GM12873 (cell line): ENCODE measurements around the gene CRTC1.

Experiments
- CTCF ChIP-seq: IDR thresholded peaks from 2 replicates; pipeline ENCODE4 v1.5.1; 2012; ENCODE audit warnings: low read depth, mild to moderate bottlenecking, moderate library complexity, low read length, control low read depth; ENCODE audit not compliant: insufficient read depth; ENCODE audit errors: missing control alignments

The CRTC1 gene

DNA sequence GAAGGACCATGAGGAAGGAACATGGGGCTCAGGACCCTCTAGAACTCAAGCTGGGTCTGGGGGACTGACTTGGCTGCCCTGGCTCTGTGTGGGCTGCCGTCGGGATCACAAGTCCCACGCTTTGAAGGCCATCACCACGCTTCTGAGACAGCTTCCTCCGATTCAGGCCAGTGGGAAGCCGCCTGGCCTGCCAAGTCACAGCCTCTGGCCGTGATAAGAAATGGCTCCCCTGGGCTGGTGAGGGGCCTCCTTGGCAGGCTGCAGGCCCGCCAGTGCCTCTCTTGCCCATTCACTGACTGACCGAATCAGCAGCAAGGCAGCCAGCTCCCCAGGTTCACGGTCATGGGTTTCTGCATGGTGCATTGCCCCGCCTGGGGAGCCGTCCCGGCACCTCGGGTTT, 58.8 kb downstream of the CRTC1 start:
- no peak for TF ChIP-seq CTCF

DNA sequence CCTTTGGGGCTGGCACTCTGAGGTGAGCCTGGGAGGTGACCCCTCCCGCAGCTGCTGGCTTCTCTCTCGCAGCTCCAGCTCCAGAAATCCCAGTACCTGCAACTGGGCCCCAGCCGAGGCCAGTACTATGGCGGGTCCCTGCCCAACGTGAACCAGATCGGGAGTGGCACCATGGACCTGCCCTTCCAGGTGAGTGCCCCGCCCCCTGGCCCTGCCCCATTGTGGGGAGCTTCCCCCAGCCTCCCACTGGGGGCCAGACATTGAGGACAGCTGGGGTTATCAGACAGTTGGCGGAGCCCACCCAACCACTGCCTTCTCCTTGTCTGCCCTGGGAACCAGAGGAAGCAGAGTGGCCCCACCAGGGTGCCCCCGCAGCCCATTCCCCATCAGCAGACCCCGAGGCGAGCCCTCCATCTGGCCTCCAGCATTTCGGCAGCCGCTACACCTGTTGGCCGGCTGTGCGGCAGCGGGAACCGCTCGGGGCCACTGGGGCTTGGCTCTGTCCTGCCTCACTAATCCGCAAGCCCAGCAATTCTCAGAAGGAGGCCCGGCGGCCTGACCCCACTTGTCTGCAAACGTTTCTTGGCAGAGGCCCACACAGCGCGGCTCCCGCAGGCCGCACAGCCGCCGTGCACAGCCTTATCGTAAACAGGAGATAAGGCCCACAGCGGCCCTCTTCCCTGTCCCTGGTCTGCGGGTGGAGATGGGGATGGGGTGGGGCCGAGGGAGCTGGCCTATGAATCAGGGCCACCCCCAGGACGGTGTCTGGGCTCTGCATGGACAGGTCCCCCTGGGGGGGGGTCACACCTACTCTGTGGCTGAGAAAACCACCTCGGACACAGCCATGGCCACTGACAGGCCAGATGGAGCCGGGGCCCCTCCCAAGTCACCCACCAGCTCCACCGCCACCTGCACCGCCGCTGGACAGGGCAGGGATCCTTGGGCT, 59.6 kb downstream of the CRTC1 start:
- no peak for TF ChIP-seq CTCF

DNA sequence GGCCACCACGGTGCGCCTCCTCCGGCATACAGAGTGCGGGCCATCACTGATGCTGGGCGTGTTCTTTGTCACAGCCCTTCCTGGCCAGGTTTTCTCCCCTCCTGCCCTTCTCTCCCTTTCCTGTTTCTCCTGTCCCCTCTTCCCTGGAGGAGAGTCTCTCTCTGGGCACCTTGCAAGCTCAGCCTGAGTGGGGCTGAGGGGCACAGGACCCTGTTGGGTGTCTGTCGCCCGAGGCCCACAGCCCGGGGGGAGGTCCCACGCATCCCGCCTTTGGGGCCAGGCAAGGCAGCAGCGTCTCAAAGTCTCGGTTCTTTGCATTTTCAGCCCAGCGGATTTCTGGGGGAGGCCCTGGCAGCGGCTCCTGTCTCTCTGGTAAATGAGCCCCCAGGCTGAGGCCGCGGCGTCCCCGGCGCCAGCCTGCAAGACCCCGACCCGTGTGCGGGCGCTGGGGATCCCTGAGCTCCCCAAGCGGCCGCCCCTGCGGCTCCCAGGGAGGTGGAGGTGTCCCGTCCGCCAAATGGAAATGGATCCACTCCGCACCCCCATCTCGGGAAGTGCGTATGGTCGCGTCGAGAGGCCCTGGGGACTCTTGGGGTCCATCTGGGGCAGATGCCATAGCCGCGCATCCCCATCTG, 60.4 kb downstream of the CRTC1 start:
- no peak for TF ChIP-seq CTCF

- no peak for TF ChIP-seq CTCF
Measured at GRCh38 chr19:18745012-18745735, 61.7 kb downstream of the CRTC1 start.

DNA sequence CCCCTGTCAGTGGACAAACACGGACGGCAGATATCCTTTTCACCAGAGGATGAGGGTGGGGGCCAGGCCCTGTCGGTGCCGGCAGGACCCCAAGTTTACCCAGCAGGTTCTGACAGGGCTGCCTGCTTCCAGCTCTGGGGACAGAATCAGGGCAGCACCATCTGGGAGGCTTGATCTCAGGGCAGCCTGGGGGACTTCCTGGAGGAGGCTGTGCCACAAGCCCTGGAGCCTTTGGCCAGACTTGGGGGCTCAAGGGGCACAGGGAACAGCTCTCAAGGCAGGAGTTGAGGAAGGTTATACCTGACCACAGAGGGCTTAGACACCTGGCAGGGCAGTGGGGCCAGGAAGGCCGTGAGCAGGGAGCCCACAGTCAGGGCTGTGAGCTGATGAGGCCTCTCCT, 62.5 kb downstream of the CRTC1 start:
- TF ChIP-seq CTCF: no peak

- TF ChIP-seq CTCF: no peak
Measured at GRCh38 chr19:18746401-18747325, 63.2 kb downstream of the CRTC1 start.
